Measurements from ENCODE around the gene PLEKHH1. TPM values are rescaled to one million over a fixed set of nuclear protein-coding genes. Genes with fewer than 3 reads are reported as not detected.

Gene PLEKHH1
- total RNA-seq, 1 experiment from 2014 or later, result 32.4 TPM

GRCh38 chr14:67497216-67497615, 35.9 kb upstream of the PLEKHH1 start:
- H3K4me1 Mint-ChIP-seq (ENCODE audit: low read depth, unreplicated experiment), result peaks cover 7% of the 10 kb centered on the region
- no TSS peak for BruUV-seq (replicated peaks)

GRCh38 chr14:67497716-67498115, 35.4 kb upstream of the PLEKHH1 start:
- Histone ChIP-seq H3K27me3 (replicated peaks; ENCODE audit: control insufficient read depth, insufficient read depth, low read length) (no peaks in the 10 kb centered on the region), H3K4me3 (ENCODE audit: low read depth, low read length) (no peak overlapping the region), H3K36me3 (ENCODE audit: control insufficient read depth, insufficient read depth, low read length) (no peaks in the 10 kb centered on the region; the same call in 1 of the 2 replicates), H3K4me1 (no peaks in the 10 kb centered on the region), H3K9me3 (peaks cover 7% of the 10 kb centered on the region)
- no peaks in the 10 kb centered on the region for H3K36me3 Mint-ChIP-seq (ENCODE audit: insufficient read depth, unreplicated experiment)
- no peak overlapping the region for H3K27ac Mint-ChIP-seq (ENCODE audit: unreplicated experiment)
- DNase-seq, result no peak
- peaks cover 6% of the 10 kb centered on the region for H3K9me3 Mint-ChIP-seq (ENCODE audit: unreplicated experiment)
- TF ChIP-seq, protein P1, sequence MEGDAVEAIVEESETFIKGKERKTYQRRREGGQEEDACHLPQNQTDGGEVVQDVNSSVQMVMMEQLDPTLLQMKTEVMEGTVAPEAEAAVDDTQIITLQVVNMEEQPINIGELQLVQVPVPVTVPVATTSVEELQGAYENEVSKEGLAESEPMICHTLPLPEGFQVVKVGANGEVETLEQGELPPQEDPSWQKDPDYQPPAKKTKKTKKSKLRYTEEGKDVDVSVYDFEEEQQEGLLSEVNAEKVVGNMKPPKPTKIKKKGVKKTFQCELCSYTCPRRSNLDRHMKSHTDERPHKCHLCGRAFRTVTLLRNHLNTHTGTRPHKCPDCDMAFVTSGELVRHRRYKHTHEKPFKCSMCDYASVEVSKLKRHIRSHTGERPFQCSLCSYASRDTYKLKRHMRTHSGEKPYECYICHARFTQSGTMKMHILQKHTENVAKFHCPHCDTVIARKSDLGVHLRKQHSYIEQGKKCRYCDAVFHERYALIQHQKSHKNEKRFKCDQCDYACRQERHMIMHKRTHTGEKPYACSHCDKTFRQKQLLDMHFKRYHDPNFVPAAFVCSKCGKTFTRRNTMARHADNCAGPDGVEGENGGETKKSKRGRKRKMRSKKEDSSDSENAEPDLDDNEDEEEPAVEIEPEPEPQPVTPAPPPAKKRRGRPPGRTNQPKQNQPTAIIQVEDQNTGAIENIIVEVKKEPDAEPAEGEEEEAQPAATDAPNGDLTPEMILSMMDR (IDR thresholded peaks at IDR 0.05; ENCODE audit: insufficient read depth in 1 of 2, low read depth in 1 of 2, low read length in 1 of 2, severe bottlenecking in 1 of 2, unreplicated experiment in 1 of 2), result no peak
- POLR2A ChIA-PET, result no interaction called here
- BruUV-seq (replicated peaks), result no TSS peak
- peaks cover 7% of the 10 kb centered on the region for H3K4me1 Mint-ChIP-seq (ENCODE audit: low read depth, unreplicated experiment)
- no peak overlapping the region for H3K4me3 Mint-ChIP-seq (ENCODE audit: unreplicated experiment)
- H3K27me3 Mint-ChIP-seq (ENCODE audit: insufficient read depth, unreplicated experiment), result no peaks in the 10 kb centered on the region
- intact Hi-C loops (cut with micrococcal nuclease; ENCODE audit: unreplicated experiment), result no loop called here
- CTCF ChIA-PET, result no interaction called here

More at GRCh38 chr14:67497216-67497615, 35.9 kb upstream of the PLEKHH1 start:
- CTCF ChIA-PET, result no interaction called here
- no peaks in the 10 kb centered on the region for H3K27me3 Mint-ChIP-seq (ENCODE audit: insufficient read depth, unreplicated experiment)
- H3K9me3 Mint-ChIP-seq (ENCODE audit: unreplicated experiment), result peaks cover 11% of the 10 kb centered on the region
- H3K27ac Mint-ChIP-seq (ENCODE audit: unreplicated experiment), result no peak overlapping the region
- Histone ChIP-seq H3K27me3 (replicated peaks; ENCODE audit: control insufficient read depth, insufficient read depth, low read length) (no peaks in the 10 kb centered on the region), H3K4me3 (ENCODE audit: low read depth, low read length) (no peak overlapping the region), H3K36me3 (ENCODE audit: control insufficient read depth, insufficient read depth, low read length) (no peaks in the 10 kb centered on the region; the same call in 1 of the 2 replicates), H3K9me3 (peaks cover 7% of the 10 kb centered on the region), H3K4me1 (no peaks in the 10 kb centered on the region)
- no peak overlapping the region for H3K4me3 Mint-ChIP-seq (ENCODE audit: unreplicated experiment)
- TF ChIP-seq, protein P1 (IDR thresholded peaks at IDR 0.05; ENCODE audit: insufficient read depth in 1 of 2, low read depth in 1 of 2, low read length in 1 of 2, severe bottlenecking in 1 of 2, unreplicated experiment in 1 of 2), result no peak
- intact Hi-C loops (cut with micrococcal nuclease; ENCODE audit: unreplicated experiment), result no loop called here
- DNase-seq, result no peak
- POLR2A ChIA-PET, result no interaction called here
- no peaks in the 10 kb centered on the region for H3K36me3 Mint-ChIP-seq (ENCODE audit: insufficient read depth, unreplicated experiment)

DNA sequence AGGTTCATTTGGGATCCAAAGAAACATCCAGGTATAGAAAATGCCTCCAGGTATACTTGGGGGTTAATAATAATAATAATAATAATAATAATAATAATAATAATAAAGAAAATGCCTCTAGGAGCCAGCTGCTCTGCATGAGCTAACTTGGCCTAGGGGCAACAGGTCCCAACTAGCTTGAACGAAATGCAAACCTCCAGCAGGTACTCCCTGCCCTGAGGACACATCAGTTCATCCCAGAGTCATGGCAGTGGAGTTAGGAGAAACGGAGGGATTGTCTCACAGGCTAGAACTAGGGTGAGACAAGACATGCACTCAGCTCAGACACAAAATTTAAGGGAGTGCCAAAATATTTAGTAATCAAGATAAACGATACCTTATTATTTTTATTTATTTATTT, 32.1 kb upstream of the PLEKHH1 start:
- Mint-ChIP-seq H3K4me1 (ENCODE audit: low read depth, unreplicated experiment) (peaks cover 13% of the 10 kb centered on the region), H3K4me3 (ENCODE audit: unreplicated experiment) (no peak overlapping the region), H3K27me3 (ENCODE audit: insufficient read depth, unreplicated experiment) (no peaks in the 10 kb centered on the region), H3K27ac (ENCODE audit: unreplicated experiment) (no peak overlapping the region), H3K9me3 (ENCODE audit: unreplicated experiment) (no peaks in the 10 kb centered on the region), H3K36me3 (ENCODE audit: insufficient read depth, unreplicated experiment) (no peaks in the 10 kb centered on the region)
- Histone ChIP-seq H3K4me1 (no peaks in the 10 kb centered on the region), H3K36me3 (ENCODE audit: control insufficient read depth, insufficient read depth, low read length) (no peaks in the 10 kb centered on the region), H3K4me3 (ENCODE audit: low read depth, low read length) (no peak overlapping the region), H3K9me3 (no peaks in the 10 kb centered on the region), H3K27me3 (replicated peaks; ENCODE audit: control insufficient read depth, insufficient read depth, low read length) (no peaks in the 10 kb centered on the region)
- ChIA-PET POLR2A (no interaction called here), CTCF (no interaction called here)
- BruUV-seq (replicated peaks), result no TSS peak
- TF ChIP-seq, protein P1 (IDR thresholded peaks at IDR 0.05; ENCODE audit: insufficient read depth in 1 of 2, low read depth in 1 of 2, low read length in 1 of 2, severe bottlenecking in 1 of 2, unreplicated experiment in 1 of 2), result no peak
- intact Hi-C loops (cut with micrococcal nuclease; ENCODE audit: unreplicated experiment), result no loop called here
- DNase-seq, result no peak

All from Caco-2 (cell line).